H1 (cell line): ENCODE results near the gene PIK3R1. TPM values are rescaled to one million over a fixed set of nuclear protein-coding genes. Genes with fewer than 3 reads are reported as not detected.

Experiments
- CHD7 ChIP-seq: fragments of 300-600 bp; sonication (generic); IDR thresholded peaks from 2 replicates; pipeline ENCODE4 v1.7.1; 2012; ENCODE audit warnings: low read length, moderate library complexity, mild to moderate bottlenecking, inconsistent platforms; ENCODE audit not compliant: insufficient replicate concordance
- CTCF ChIP-seq, 3 experiments: IDR thresholded peaks; 1 replicate in 2 of 3; 2 replicates in 1 of 3; pipeline versions ENCODE4 v1.5.1 to v1.6.1; 2011; ENCODE audit warnings: low read length in 3 of 3, mild to moderate bottlenecking in 3 of 3, inconsistent platforms in 2 of 3, low read depth in 1 of 3, moderate library complexity in 1 of 3; ENCODE audit not compliant: insufficient read depth in 1 of 3; ENCODE audit errors: control extremely low read depth in 1 of 3
- EZH2 ChIP-seq: fragments of 200-600 bp; sonication (generic); IDR thresholded peaks from 2 replicates; pipeline ENCODE4 v1.7.1; 2012; ENCODE audit warnings: low read depth, mild to moderate bottlenecking, moderate library complexity, low read length, inconsistent platforms; ENCODE audit not compliant: severe bottlenecking
- JUN ChIP-seq: IDR thresholded peaks from 2 replicates; pipeline ENCODE4 v1.6.1; 2011; ENCODE audit warnings: low read depth, mild to moderate bottlenecking, improper control_type of control experiment, low read length
- SAP30 ChIP-seq: fragments of 300-600 bp; sonication (generic); IDR thresholded peaks from 2 replicates; pipeline ENCODE4 v1.7.1; 2012; ENCODE audit warnings: low read length, moderate library complexity, mild to moderate bottlenecking, inconsistent platforms; ENCODE audit not compliant: insufficient read depth, insufficient replicate concordance
- YY1 ChIP-seq: IDR thresholded peaks from 2 replicates; pipeline ENCODE4 v1.6.1; 2011; ENCODE audit warnings: low read depth, mild to moderate bottlenecking, low read length
- polyA plus RNA-seq, 7 experiments: library from polyadenylated mRNA; depleted of rRNA in 3 of 7; stranded (reverse) in 5 of 7; unstranded in 2 of 7; fragments of >200 nt in 5 of 7; fragments of 200-250 nt in 2 of 7; gene quantifications; 1 replicate in 5 of 7; 2 replicates in 1 of 7; 4 replicates in 1 of 7; pipeline versions ENCODE4 v1.2.1 to v1.2.3, GENCODE V29; 2011 to 2013; ENCODE audit warnings: missing spikeins in 2 of 7, mixed read lengths in 2 of 7
- total RNA-seq: library from RNA; stranded (reverse); fragmentation: NEBNext Ultra II Directional; extraction: Animal tissue kit (Norgen Biotek cat#: 25700); gene quantifications from 2 replicates; pipeline ENCODE4 v1.2.1, GENCODE V29; 2021

The PIK3R1 gene
- total and polyA plus RNA-seq, 2 of the 8 experiments (the other 6 are each of a cell fraction or from before 2014, with no cell fraction given), result 2.3 to 13.7 TPM

GRCh38 chr5:68217528-68217927, 2.0 kb downstream of the PIK3R1 start (continued):
- no peak for TF ChIP-seq CHD7
- TF ChIP-seq YY1, result no peak
- TF ChIP-seq CTCF (IDR thresholded peaks at IDR 0.05; ENCODE audit: control extremely low read depth in 1 of 3, insufficient read depth in 1 of 3, low read depth in 1 of 3, low read length in 3 of 3), result no peak
- no peak for TF ChIP-seq JUN
- TF ChIP-seq SAP30, result no peak
- no peak for TF ChIP-seq EZH2
